SKM-1 (cell line): ENCODE measurements around the gene NNT.
A peak's percentile ranks its signal among the peaks of the same experiment; 100 is the strongest.
"Not testable (repeated sequence)": the region's sequence is repeated elsewhere in the genome, so short reads cannot be mapped to it uniquely, and the experiment has no call there.

Source experiments
- DNase-seq: peaks from one replicate; lab custom pipeline; 2025; ENCODE audit not compliant: unreplicated experiment; lab: John Stamatoyannopoulos, UW

NNT gene

DNA sequence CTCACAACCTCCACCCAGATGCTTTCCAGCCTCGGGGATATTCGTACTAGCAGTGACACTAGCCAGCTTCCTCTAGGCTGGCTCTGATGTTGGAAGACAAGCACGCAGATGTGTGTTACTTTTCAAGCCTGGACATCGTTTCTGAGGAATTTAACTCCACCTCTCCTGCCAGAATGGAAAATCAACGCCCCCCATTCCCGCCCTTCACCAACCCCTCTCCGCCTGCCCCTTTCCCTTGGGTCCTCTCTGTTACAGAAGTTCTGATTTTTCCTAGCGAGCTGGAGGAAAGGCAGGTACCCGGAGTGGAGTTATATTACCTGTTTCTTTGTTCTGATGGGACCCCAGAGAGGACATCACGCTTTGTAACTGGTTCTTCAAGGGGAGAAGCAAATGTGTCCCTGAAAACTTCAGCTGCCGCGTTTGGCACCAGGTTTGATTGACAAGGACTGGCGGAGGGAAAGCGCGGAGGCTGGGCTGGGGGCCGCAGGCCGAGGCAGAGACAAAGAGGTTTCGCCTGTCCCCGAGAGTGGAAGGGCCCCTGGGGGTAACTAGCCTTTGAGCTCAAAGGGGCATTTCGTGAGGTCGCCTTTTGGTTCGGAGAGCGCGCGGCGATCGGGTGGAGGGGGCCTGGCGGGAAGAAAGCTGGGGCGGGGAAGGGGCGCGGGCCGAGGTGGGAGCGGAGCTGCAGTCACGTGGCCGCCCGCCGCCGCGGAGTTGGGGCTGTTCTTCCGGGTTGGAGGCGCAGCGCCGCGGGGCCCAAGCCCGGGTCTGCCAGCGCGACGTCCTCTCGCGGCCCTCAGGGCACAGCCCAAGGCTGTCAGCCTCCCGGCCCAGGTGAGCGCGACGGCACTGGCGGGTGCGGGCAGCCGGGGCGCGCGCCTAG, at the start of gene NNT:
TSS of gene NNT (plus strand) at position 720 of the 883 bp plus-strand sequence. CDS start 6,016 bp downstream, outside the sequence.
- DNase-seq: peak; percentile 47

- DNase-seq: no peak
Observed at GRCh38 chr5:43553381-43553780, 49.6 kb upstream of the NNT start.

DNA sequence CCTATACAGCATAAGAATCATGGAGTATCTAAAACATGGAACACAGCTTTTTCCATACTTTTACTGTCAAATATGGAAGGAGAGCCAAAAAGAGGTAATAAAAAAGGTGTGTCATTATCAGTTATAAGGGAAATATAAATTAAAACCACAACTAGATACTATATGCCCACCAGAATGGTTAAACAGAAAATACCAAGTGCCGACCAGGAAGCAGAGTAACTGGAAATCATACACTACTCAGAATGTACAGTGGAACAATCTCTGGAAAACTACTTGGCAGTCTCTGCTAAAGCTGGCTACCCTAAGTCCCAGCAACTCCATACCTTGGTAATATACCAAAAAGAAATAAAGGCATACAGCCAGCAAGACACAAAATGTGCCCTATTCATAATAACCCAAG, 48.5 kb upstream of the NNT start:
- DNase-seq: no peak

- no peak for DNase-seq
Observed at GRCh38 chr5:43555895-43556606, 46.9 kb upstream of the NNT start.

GRCh38 chr5:43556607-43556856, 46.4 kb upstream of the NNT start:
- not testable (repeated sequence) for DNase-seq

- peak; percentile 46 for DNase-seq
Observed at GRCh38 chr5:43556857-43557542, 46.0 kb upstream of the NNT start, which contains the start of gene PAIP1. TSS of gene PAIP1 (minus strand) at chr5:43557077. CDS start at chr5:43556846, 231 bp downstream.

GRCh38 chr5:43560128-43560527, 42.9 kb upstream of the NNT start:
- DNase-seq: no peak

GRCh38 chr5:43561356-43561755, 41.6 kb upstream of the NNT start:
- no peak for DNase-seq

GRCh38 chr5:43563321-43563720, 39.7 kb upstream of the NNT start:
- no peak for DNase-seq

DNA sequence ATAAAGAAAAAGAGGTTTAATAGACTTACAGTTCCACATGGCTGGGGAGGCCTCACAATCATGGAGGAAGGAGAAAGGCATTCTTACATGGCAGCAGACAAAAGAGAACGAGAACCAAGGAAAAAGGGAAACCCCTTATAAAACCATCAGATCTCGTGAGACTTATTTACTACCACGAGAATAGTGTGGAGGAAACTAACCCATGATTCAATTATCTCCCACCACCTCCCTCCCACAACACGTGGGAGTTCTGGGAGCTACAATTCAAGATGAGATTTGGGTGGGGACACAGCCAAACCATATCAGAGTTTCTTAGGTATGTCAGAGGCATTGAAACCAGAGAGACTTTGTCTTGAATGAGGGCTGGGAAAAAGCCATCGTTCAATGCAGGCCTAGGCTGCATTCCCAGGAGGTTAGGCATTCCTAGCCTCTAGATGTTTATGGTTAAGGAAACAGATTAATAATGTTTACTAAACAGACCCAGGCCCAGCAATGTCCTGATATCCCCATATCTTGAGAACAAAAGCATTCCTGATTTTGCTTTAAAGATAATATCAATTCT, 38.6 kb upstream of the NNT start:
- DNase-seq: no peak

- DNase-seq: no peak
Observed at GRCh38 chr5:43565043-43565442, 37.9 kb upstream of the NNT start.

DNA sequence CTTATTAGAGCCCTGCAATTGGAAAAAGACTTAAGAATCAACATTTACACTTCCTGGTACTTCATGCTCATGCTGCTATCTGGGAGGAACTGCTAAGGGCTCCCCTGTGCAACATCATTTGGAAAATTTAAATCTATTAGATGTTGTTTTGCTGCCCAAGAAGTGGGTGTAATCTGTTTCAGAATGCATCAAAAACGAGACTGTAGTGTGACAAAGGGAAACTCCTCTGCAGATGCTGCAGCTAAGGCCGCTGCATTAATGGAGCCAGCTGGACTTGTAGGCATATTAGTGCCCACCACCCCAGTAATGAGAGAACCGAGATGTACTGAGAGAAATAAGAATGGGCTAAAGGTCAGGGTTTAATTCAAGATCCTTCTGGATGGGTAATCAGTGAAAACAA, 35.0 kb upstream of the NNT start:
- no peak for DNase-seq

DNA sequence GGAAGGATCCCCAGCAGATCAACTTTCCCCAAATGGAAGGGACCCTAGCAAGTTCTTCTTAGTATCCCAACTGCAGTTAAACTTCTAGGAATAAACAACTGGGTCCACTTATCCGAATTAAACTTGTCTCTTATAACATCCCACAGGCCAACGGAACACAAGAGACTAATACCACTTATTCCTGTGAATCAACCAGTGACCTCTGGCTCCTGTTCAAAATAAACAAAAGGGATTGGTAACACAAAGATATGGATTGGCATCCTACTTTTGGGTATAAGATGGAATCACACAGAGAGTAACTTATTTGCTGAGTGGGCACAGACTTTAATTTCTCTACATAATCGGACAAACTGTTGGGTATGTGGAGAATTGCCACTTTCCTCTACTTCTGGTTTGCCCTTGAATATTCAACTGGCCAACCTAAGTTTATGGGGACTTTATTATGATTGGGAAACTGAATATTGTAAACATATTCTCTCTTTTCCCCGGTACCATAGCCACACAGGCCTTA, 33.7 kb upstream of the NNT start:
- DNase-seq: no peak

DNA sequence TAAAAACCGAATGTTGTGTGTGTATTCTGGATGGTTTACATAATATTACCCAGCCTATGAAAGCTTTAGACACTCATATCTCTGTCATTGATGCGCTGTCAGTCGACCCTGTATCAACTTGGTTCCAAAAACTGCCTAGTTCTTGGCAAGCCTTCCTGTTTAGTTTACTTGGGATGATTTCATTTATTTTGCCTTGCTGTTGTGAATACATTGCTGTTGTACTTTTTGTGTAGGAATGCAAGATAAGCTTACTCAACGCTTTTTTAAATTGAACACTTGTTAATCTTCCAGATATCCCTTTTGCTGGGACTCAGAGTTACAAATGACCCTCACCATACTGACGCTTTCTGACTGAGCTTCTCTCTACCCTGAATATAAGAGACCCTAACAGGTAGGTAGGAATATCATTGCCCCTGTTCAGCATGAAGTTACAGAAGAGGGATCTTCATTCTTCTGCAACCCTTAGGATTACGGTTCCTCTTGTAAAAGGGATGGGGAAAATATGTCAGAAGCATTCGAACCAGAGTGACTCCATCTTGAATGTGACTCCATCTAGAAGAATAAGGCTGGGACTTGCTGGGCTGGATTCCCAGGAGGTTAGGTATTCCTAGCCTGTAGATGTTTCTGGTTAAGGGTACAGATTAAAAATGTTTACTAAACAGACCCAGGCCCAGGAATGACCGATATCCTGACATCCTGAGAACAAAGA, 32.4 kb upstream of the NNT start:
- no peak for DNase-seq

- DNase-seq: no peak
Observed at GRCh38 chr5:43571237-43571636, 31.7 kb upstream of the NNT start.

DNA sequence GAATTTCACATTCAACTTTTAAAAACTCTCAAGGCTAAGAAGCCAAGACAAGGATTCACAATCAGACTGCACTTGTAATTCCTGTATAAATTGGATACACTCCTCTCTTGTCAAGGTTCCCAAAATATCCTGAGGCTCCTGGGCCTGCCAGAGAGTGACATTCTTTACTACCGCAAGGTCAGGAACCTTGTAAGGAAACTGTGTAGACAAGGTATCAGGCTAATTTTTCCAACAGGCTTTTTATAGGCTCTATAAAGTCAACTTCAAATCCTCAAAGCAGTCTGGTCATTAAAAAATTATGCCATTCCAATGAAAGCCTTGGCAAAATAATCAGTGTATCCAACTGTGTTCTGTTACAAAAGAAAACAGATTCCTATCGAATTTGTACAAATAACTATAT, 30.6 kb upstream of the NNT start:
- no peak for DNase-seq

- DNase-seq: no peak
Observed at GRCh38 chr5:43573058-43573457, 29.9 kb upstream of the NNT start.

- not testable (repeated sequence) for DNase-seq
Observed at GRCh38 chr5:43580402-43581210, 22.4 kb upstream of the NNT start.

GRCh38 chr5:43581398-43581797, 21.6 kb upstream of the NNT start:
- DNase-seq: no peak
